ENCODE results near the gene RNASE1.

DNA sequence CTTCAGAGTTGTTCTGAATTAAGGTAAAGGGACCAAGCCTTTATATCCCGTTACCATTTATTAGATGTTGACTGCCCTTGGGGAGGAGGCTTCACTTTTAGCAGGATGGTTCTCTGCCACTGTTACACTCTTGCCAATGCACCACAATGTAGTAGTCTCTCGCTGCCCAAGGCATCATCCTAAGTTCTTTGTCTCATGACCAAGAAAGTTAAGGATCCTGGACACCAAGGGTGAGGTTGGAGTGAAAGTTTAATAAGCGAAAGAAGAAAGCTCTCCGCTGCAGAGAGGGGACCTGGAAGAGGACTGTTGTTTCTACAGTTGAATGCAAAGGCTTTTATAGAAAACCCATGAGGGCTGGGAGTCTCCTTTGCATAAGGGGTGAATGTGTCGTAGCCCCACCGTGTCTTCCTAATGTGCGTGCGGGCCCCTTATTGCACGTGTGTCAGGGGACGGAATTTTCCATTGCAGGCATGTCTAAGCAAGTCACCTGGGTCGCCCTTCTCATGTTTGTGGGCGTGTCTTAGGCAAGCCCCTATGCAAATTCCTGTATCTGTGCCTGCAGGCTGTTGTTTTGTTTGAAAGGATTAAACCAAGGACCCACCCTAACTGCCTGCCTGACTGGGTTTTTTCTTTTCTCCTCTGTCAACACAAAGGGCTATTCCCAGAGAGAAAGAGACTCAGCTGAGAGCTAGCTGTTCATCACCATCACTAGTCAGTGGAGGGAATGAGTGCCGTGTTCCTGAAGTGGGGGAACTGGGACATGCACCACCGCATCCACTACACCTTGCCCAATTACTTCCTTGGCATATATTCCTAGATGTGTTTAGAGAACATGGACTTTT lies 17.6 kb upstream of the RNASE1 start:
- TF ChIP-seq, protein P1, sequence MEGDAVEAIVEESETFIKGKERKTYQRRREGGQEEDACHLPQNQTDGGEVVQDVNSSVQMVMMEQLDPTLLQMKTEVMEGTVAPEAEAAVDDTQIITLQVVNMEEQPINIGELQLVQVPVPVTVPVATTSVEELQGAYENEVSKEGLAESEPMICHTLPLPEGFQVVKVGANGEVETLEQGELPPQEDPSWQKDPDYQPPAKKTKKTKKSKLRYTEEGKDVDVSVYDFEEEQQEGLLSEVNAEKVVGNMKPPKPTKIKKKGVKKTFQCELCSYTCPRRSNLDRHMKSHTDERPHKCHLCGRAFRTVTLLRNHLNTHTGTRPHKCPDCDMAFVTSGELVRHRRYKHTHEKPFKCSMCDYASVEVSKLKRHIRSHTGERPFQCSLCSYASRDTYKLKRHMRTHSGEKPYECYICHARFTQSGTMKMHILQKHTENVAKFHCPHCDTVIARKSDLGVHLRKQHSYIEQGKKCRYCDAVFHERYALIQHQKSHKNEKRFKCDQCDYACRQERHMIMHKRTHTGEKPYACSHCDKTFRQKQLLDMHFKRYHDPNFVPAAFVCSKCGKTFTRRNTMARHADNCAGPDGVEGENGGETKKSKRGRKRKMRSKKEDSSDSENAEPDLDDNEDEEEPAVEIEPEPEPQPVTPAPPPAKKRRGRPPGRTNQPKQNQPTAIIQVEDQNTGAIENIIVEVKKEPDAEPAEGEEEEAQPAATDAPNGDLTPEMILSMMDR (conservative IDR thresholded peaks at IDR 0.05; ENCODE audit: low read length): no peak
- no peak for TF ChIP-seq EZH2phosphoT487 (IDR thresholded peaks at IDR 0.05; ENCODE audit: borderline replicate concordance)
